HepG2 (cell line): ENCODE results near the gene HIPK2. TPM values are rescaled to one million over a fixed set of nuclear protein-coding genes. Genes with fewer than 3 reads are reported as not detected.

Experiments
- ATAC-seq: fragments of 200-7000 bp; cut with Tn5 transposase; 3 replicates; pipeline ENCODE4 v1.9.1; 2020; ENCODE audit warnings: mild to moderate bottlenecking, moderate library complexity
- BruUV-seq: library from RNA; stranded (reverse); fragments of 400-500 nt; replicated peaks from 2 replicates; lab custom pipeline; 2021; lab: Mats Ljungman, UMichigan
- CTCF ChIA-PET: fragments of 300-600 bp; formaldehyde crosslinking; extraction: SDS; loops from one replicate; lab custom pipeline; 2021; ENCODE audit warnings: low total read pairs, inconsistent platforms, low intra/inter-chr PET ratio; lab: Yijun Ruan, JAX
- POLR2A ChIA-PET: fragments of 350-600 bp; sonication (Branson Sonifier 250); formaldehyde crosslinking; loops from one replicate; lab custom pipeline; 2020; ENCODE audit warnings: antibody characterized with exemption, inconsistent platforms; lab: Yijun Ruan, JAX
- DNase-seq: peaks from one replicate; pipeline ENCODE4 v3.0.0-alpha.2; 2015; ENCODE audit warnings: low spot score
- FAIRE-seq: peaks from 3 replicates; lab custom pipeline; 2011; peaks lifted over from hg19 to GRCh38; lab: Jason Lieb, UNC
- H2AFZ ChIP-seq: one replicate; pipeline ENCODE4 v1.6.1; 2011; ENCODE audit warnings: low read length, inconsistent platforms
- H3K27ac ChIP-seq: fragments of 300-600 bp; 3 replicates; pipeline ENCODE4 v1.8.0; 2011; ENCODE audit warnings: mixed run types, mild to moderate bottlenecking, mixed read lengths, low read length, inconsistent platforms; ENCODE audit not compliant: insufficient read depth; ENCODE audit errors: extremely low read length
- H3K27me3 ChIP-seq, 2 experiments: fragments of 200-600 bp in 1 of 2; 2 replicates in 1 of 2; 3 replicates in 1 of 2; pipeline versions ENCODE4 v1.6.0 to v1.8.0; 2011; ENCODE audit warnings: low read length in 2 of 2, mild to moderate bottlenecking in 2 of 2, moderate library complexity in 2 of 2, inconsistent platforms in 1 of 2; ENCODE audit not compliant: insufficient read depth in 2 of 2, control insufficient read depth in 1 of 2
- H3K36me3 ChIP-seq, 2 experiments: fragments of 200-600 bp in 1 of 2; replicated peaks in 1 of 2; 2 replicates in 1 of 2; 3 replicates in 1 of 2; pipeline versions ENCODE4 v1.5.1 to v1.8.0; 2011; ENCODE audit warnings: low read length in 2 of 2, inconsistent platforms in 1 of 2; ENCODE audit not compliant: insufficient read depth in 2 of 2, control insufficient read depth in 1 of 2
- H3K4me1 ChIP-seq: 2 replicates; pipeline ENCODE4 v1.5.1; 2012; ENCODE audit warnings: low read length, inconsistent platforms; ENCODE audit not compliant: insufficient read depth
- H3K4me2 ChIP-seq: 2 replicates; pipeline ENCODE4 v1.6.0; 2011; ENCODE audit warnings: low read depth, low read length, inconsistent platforms
- H3K4me3 ChIP-seq, 3 experiments: fragments of 200-600 bp in 1 of 3; sonication (generic), shearing (Covaris generic) in 1 of 3; replicated peaks in 1 of 3; 2 replicates each; pipeline ENCODE4 v1.5.1; 2011 to 2016; ENCODE audit warnings: low read length in 3 of 3, inconsistent platforms in 2 of 3, low read depth in 2 of 3, mild to moderate bottlenecking in 2 of 3, control low read depth in 1 of 3, mixed read lengths in 1 of 3; ENCODE audit not compliant: insufficient read depth in 1 of 3
- H3K79me2 ChIP-seq: one replicate; pipeline ENCODE4 v1.6.1; 2011; ENCODE audit warnings: low read length, inconsistent platforms; ENCODE audit not compliant: insufficient read depth
- H3K9ac ChIP-seq: 2 replicates; pipeline ENCODE4 v1.6.0; 2011; ENCODE audit warnings: mild to moderate bottlenecking, low read depth, low read length, inconsistent platforms; ENCODE audit not compliant: insufficient read depth
- H3K9me3 ChIP-seq: 2 replicates; pipeline ENCODE4 v1.5.1; 2012; ENCODE audit warnings: mild to moderate bottlenecking, low read length
- H4K20me1 ChIP-seq: 2 replicates; pipeline ENCODE4 v1.6.0; 2011; ENCODE audit warnings: inconsistent platforms, mild to moderate bottlenecking, low read length, moderate library complexity; ENCODE audit not compliant: insufficient read depth
- ARID4A ChIP-seq: sonication (generic); formaldehyde crosslinking; IDR thresholded peaks from 2 replicates; pipeline ENCODE4 v1.5.0; 2020; ENCODE audit warnings: mild to moderate bottlenecking, missing genetic modification reagents, borderline replicate concordance
- ATM ChIP-seq: fragments of 450-650 bp; IDR thresholded peaks from 2 replicates; pipeline ENCODE4 v1.7.1; 2017; ENCODE audit warnings: mild to moderate bottlenecking, borderline replicate concordance
- CENPBD1 ChIP-seq: sonication (generic); formaldehyde crosslinking; IDR thresholded peaks from 2 replicates; pipeline ENCODE4 v1.8.0; 2022; ENCODE audit warnings: missing genetic modification reagents, low read depth, mild to moderate bottlenecking, borderline replicate concordance
- DMAP1 ChIP-seq: IDR thresholded peaks from 2 replicates; pipeline ENCODE4 v1.6.1; 2016
- HHEX ChIP-seq: IDR thresholded peaks from 2 replicates; pipeline ENCODE4 v1.6.1; 2016; ENCODE audit warnings: control low read depth
- IKZF5 ChIP-seq: IDR thresholded peaks from 2 replicates; pipeline ENCODE4 v1.6.1; 2018; ENCODE audit warnings: missing genetic modification reagents, mild to moderate bottlenecking, missing compliant biosample characterization
- ZNF24 ChIP-seq: fragments of 450-650 bp; IDR thresholded peaks from 2 replicates; pipeline ENCODE4 v1.6.1; 2017; ENCODE audit warnings: antibody characterized with exemption, mild to moderate bottlenecking
- ZNF761 ChIP-seq: sonication (generic); formaldehyde crosslinking; conservative IDR thresholded peaks from 2 replicates; pipeline ENCODE4 v1.4.0; 2020; ENCODE audit warnings: mild to moderate bottlenecking, missing genetic modification reagents
- ZNF773 ChIP-seq: sonication (generic); formaldehyde crosslinking; IDR thresholded peaks from 2 replicates; pipeline ENCODE4 v1.4.0; 2020; ENCODE audit warnings: missing genetic modification reagents, borderline replicate concordance
- ZNF841 ChIP-seq: sonication (generic); formaldehyde crosslinking; IDR thresholded peaks from 2 replicates; pipeline ENCODE4 v1.8.1; 2023; ENCODE audit warnings: missing genetic modification reagents, borderline replicate concordance
- WGBS: methylation state at CpG from one replicate; pipeline ENCODE4 v1.1.6; 2017; ENCODE audit warnings: low lambda C conversion rate; 5-methylcytosine and 5-hydroxymethylcytosine counted together
- in situ Hi-C: cut with HindIII; loops from 2 replicates; pipeline ENCODE4 v1.10.0; 2017; ENCODE audit warnings: low pct_unique_long_range_greater_than_20kb; ENCODE audit not compliant: extremely low pct_ligation_motif_present
- intact Hi-C: fragments of 100-400 bp; cut with micrococcal nuclease; formaldehyde crosslinking; loops from one replicate; pipeline ENCODE4 v1.10.0; 2022; ENCODE audit not compliant: unreplicated experiment
- polyA plus RNA-seq, 8 experiments: library from polyadenylated mRNA; depleted of rRNA in 3 of 8; stranded (reverse) in 7 of 8; unstranded in 1 of 8; fragments of >200 nt; fragmentation: Illumina TruSeq in 4 of 8; extraction: Trizol in 4 of 8; gene quantifications; 2 replicates each; pipeline versions ENCODE4 v1.2.1 to v1.2.3, GENCODE V29; 2011 to 2016; ENCODE audit warnings: low read depth in 4 of 8, missing spikeins in 1 of 8, mixed read lengths in 1 of 8; ENCODE audit not compliant: insufficient read depth in 1 of 8
- total RNA-seq, 5 experiments: library from RNA; depleted of rRNA; stranded (reverse); fragments of >200 nt; fragmentation: Illumina TruSeq; extraction: Trizol; gene quantifications; 2 replicates each; pipeline ENCODE4 v1.2.3, GENCODE V29; 2016; ENCODE audit warnings: low read depth in 1 of 5

The HIPK2 gene
- total and polyA plus RNA-seq, 2 of the 13 experiments (the other 11 are each of a cell fraction or from before 2014, with no cell fraction given), result 14.4 to 20.2 TPM

GRCh38 chr7:139822855-139823254 lies 45.1 kb upstream of the HIPK2 start:
- intact Hi-C loops, result no loop called here
- Histone ChIP-seq H3K9ac (no peak overlapping the region), H4K20me1 (no peaks in the 10 kb centered on the region), H3K27ac (no peak overlapping the region), H3K4me3 (no peak overlapping the region), H3K27me3 (peaks cover 0 to 27% of the 10 kb centered on the region in 2 experiments; a peak in 3 of 5 replicates), H3K9me3 (no peaks in the 10 kb centered on the region), H2AFZ (no peak overlapping the region), H3K4me1 (no peaks in the 10 kb centered on the region), H3K36me3 (no peaks in the 10 kb centered on the region), H3K4me2 (no peak overlapping the region), H3K79me2 (no peaks in the 10 kb centered on the region)
- ATAC-seq, result no peak
- 81% methylated on average over 9 of the region's 9 CpGs for WGBS
- DNase-seq, result no peak
- in situ Hi-C loops, result no loop called here
- no peak for FAIRE-seq
- ChIA-PET POLR2A (no interaction called here), CTCF (no interaction called here)
- BruUV-seq, result no TSS peak
- TF ChIP-seq ZNF24 (no peak), DMAP1 (no peak), HHEX (CRISPR knock-in tag) (no peak), ZNF773 (CRISPR knock-in tag) (no peak), ZNF841 (no peak), ZNF761 (CRISPR knock-in tag) (no peak)

- Histone ChIP-seq H3K36me3 (no peaks in the 10 kb centered on the region), H3K9ac (no peak overlapping the region), H3K27ac (no peak overlapping the region), H3K9me3 (no peaks in the 10 kb centered on the region), H3K4me2 (no peak overlapping the region), H2AFZ (no peak overlapping the region), H3K4me1 (no peaks in the 10 kb centered on the region), H3K27me3 (peaks cover 0 to 27% of the 10 kb centered on the region in 2 experiments; a peak in 3 of 5 replicates), H4K20me1 (no peaks in the 10 kb centered on the region), H3K4me3 (no peak overlapping the region), H3K79me2 (no peaks in the 10 kb centered on the region)
- in situ Hi-C loops (no loop called here), intact Hi-C loops (no loop called here)
- FAIRE-seq (no peak), ATAC-seq (no peak), DNase-seq (no peak)
- ChIA-PET POLR2A (no interaction called here), CTCF (no interaction called here)
- BruUV-seq, result no TSS peak
- 50% methylated on average over 14 of the region's 14 CpGs for WGBS
- no peak for TF ChIP-seq ATM
- TF ChIP-seq ARID4A (CRISPR knock-in tag), result no peak
- TF ChIP-seq IKZF5 (CRISPR knock-in tag), result no peak
- no peak for TF ChIP-seq CENPBD1 (CRISPR knock-in tag)
Measured at GRCh38 chr7:139821349-139822105, 43.7 kb upstream of the HIPK2 start.
